Activated CD4-positive, alpha-beta memory T cell treated with anti-CD3 and anti-CD28 coated beads for 36 hours (primary cell): ENCODE measurements around the gene OTUD6A. TPM values are rescaled to one million over a fixed set of nuclear protein-coding genes. Genes with fewer than 3 reads are reported as not detected.

Experiments used
- CTCF ChIA-PET: fragments of 350-600 bp; sonication (Branson Sonifier 250); formaldehyde crosslinking; loops from one replicate; lab custom pipeline; 2021; ENCODE audit warnings: antibody characterized with exemption, inconsistent platforms; lab: Charles Lee
- POLR2A ChIA-PET: fragments of 350-600 bp; sonication (Branson Sonifier 250); formaldehyde crosslinking; loops from one replicate; lab custom pipeline; 2021; ENCODE audit warnings: antibody characterized with exemption; lab: Charles Lee
- DNase-seq: peaks from one replicate; pipeline ENCODE4 v3.0.0-alpha.2; 2020
- H3K27ac Mint-ChIP-seq: one replicate; pipeline ENCODE4 v1.8.0; 2021; ENCODE audit warnings: mixed read lengths
- H3K27me3 Mint-ChIP-seq: one replicate; pipeline ENCODE4 v1.8.0; 2021; ENCODE audit warnings: mixed read lengths
- H3K36me3 Mint-ChIP-seq: one replicate; pipeline ENCODE4 v1.8.0; 2021; ENCODE audit warnings: mixed read lengths
- H3K4me1 Mint-ChIP-seq: one replicate; pipeline ENCODE4 v1.8.0; 2021; ENCODE audit warnings: low read depth, mixed read lengths
- H3K4me3 Mint-ChIP-seq: one replicate; pipeline ENCODE4 v1.8.0; 2021; ENCODE audit warnings: mild to moderate bottlenecking, mixed read lengths
- H3K9me3 Mint-ChIP-seq: one replicate; pipeline ENCODE4 v1.8.0; 2021; ENCODE audit warnings: mixed read lengths
- intact Hi-C: fragments of 100-400 bp; cut with micrococcal nuclease; formaldehyde crosslinking; loops from one replicate; pipeline ENCODE4 v1.15.1; 2023
- total RNA-seq, 2 experiments: library from RNA; stranded (reverse); gene quantifications; one replicate each; pipeline ENCODE4 v1.2.3, GENCODE V29; 2021

The OTUD6A gene, protein sequence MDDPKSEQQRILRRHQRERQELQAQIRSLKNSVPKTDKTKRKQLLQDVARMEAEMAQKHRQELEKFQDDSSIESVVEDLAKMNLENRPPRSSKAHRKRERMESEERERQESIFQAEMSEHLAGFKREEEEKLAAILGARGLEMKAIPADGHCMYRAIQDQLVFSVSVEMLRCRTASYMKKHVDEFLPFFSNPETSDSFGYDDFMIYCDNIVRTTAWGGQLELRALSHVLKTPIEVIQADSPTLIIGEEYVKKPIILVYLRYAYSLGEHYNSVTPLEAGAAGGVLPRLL
- not detected for total RNA-seq

DNA sequence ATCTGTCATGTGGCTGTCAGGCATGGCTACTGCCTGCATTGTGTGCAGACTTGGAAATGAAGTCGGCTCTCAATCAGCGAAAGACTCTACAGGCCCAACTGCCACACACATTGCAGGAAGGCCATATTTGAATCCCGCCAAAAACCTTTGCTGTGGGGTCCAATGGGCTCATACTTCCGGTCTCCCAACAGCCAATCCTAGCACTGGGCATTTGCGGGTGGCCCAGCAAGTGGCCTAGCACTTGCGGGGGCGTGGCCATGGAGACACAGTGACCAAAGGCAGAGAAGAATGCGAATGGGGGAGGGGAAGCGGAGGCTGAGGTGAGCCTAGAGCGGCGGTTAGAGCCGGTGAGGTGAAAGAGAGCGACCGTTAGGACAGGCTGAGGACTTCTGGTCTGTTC lies at the start of gene OTUD6A:
OTUD6A (plus strand) TSS at position 382 of the 400 bp plus-strand sequence. CDS start 68 bp downstream, outside the sequence.
- no peak within 1 kb of the TSS for H3K4me3 Mint-ChIP-seq

DNA sequence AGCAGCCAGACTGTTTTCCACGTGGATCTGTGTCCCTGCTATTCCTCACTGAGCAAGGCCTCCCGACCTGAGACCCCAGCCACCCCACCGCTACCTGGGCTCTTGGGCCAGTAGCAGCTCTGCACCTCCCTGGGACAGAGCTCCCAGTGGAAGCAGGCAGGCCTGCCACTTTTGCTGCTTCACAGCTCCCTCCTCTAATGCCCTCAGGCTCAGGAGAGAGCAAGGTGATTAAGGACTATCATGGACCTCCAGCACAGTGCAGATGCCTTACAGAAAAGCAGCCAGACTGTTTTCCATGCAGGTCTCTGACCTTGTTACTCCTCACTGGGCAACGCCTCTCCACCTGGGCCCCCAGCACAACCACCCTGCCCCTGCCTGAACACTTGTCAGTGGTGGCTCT lies 49.5 kb upstream of the OTUD6A start:
- POLR2A ChIA-PET: no interaction called here
- Mint-ChIP-seq H3K27ac (no peak overlapping the region), H3K36me3 (peaks cover 3% of the 10 kb centered on the region), H3K9me3 (no peaks in the 10 kb centered on the region), H3K27me3 (no peaks in the 10 kb centered on the region), H3K4me1 (peaks cover 24% of the 10 kb centered on the region), H3K4me3 (no peak overlapping the region)
- no peak for DNase-seq
- CTCF ChIA-PET: interaction anchor here (1.7 kb wide), 1 partner anchor 510 kb away, joined by 4 read pairs; no protein-coding TSS in a partner anchor
- intact Hi-C loops: no loop called here

More for the DNA sequence above, at the start of gene OTUD6A:
- ChIA-PET POLR2A (no interaction called here), CTCF (no interaction called here)
- no peaks in the 10 kb centered on the region for H3K27me3 Mint-ChIP-seq
- no peaks in the 10 kb centered on the region for H3K36me3 Mint-ChIP-seq
- intact Hi-C loops: no loop called here
- no peaks in the 10 kb centered on the region for H3K9me3 Mint-ChIP-seq
- no peak for DNase-seq
- H3K4me1 Mint-ChIP-seq: no peaks in the 10 kb centered on the region
- no peak within 1 kb of the TSS for H3K27ac Mint-ChIP-seq

DNA sequence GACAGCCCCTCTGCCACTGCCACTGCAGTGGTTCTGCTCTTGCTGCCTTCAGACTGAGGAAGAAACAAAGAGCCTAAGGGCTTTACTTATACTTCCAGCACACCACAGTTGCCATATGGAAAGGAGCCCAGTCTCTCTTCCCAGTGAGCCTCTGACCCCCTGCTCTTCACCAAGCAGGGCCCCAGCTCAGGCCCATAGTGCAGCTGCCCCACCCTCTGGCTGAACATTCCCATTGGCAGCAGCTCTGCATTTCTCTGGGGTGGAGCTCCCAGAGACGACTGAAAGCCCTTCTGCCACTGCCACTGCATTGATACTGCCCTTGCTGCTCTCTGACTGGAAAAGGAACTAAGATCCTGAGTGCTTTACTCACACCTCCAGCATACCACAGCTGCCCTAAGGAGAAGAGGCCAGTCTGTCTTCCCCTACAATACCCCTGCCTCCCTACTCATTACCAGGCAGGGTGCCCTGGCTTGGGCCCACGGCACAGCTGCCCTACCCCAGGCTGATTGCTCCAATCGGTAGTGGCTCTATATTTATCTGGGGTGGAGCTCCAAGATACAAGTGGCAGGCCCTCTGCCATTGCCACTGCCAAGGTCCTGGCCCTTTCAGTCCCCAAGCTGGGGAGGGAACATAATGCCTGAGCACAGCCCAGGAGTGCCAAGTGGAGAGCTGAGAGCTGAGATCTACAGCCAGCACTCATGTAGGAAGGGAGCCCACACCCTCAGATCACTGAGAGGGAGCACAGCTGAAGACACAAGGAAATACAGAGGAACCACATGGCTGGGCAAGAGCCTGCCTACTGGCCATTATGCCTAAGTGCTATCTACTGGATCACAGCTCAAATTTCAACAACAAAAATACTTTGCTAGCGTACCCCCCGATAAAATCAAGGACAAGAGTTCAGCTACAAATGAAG lies 48.5 kb upstream of the OTUD6A start:
- CTCF ChIA-PET: no interaction called here
- Mint-ChIP-seq H3K36me3 (peaks cover 3% of the 10 kb centered on the region), H3K27me3 (no peaks in the 10 kb centered on the region), H3K4me1 (peaks cover 24% of the 10 kb centered on the region), H3K4me3 (no peak overlapping the region), H3K27ac (no peak overlapping the region), H3K9me3 (no peaks in the 10 kb centered on the region)
- intact Hi-C loops: no loop called here
- DNase-seq: no peak
- POLR2A ChIA-PET: no interaction called here

DNA sequence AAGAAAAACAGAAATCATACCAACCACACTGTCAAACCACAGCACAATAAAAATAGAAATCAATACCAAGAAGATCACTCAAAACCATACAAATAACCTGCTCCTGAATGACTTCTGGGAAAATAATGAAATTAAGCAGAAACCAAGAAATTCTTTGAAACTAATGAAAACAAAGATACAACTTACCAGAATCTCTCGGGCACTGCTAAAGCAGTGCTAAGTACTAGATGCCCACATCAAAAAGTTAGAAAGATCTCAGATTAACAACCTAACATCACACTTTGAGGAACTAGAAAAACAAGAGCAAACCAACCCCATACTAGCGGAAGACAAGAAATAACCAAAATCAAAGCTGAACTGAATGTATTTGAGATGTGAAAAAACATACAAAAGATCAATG lies 45.7 kb upstream of the OTUD6A start:
- intact Hi-C loops: no loop called here
- Mint-ChIP-seq H3K9me3 (no peaks in the 10 kb centered on the region), H3K4me3 (no peak overlapping the region), H3K36me3 (peaks cover 3% of the 10 kb centered on the region), H3K27ac (peak overlapping the region; percentile 54), H3K4me1 (peaks cover 24% of the 10 kb centered on the region), H3K27me3 (no peaks in the 10 kb centered on the region)
- POLR2A ChIA-PET: no interaction called here
- CTCF ChIA-PET: interaction anchor here (0.7 to 2.0 kb wide), 2 partner anchors 14 to 1322 kb away, joined by 3 to 6 read pairs; no protein-coding TSS in a partner anchor
- no peak for DNase-seq

DNA sequence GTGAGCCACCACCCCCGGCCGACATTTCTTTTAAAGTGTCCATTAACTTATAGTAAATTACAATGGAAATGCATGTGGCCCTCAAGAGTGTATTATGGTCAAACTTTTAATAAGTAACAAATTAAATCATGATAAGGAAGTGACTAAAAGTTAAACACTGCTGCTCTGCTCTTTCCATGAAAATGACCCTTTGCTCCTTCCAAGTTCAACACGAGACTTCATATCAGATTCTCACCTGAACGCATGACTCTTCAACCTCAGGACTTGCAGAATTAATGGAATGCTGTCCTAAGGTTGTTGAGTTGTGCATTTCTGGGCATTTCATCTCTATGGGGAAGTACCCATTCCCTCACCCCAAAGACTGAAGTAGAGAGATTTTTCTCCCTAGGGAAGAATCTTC lies 39.6 kb upstream of the OTUD6A start:
- no peaks in the 10 kb centered on the region for H3K27me3 Mint-ChIP-seq
- peaks cover 20% of the 10 kb centered on the region for H3K4me1 Mint-ChIP-seq
- intact Hi-C loops: no loop called here
- H3K36me3 Mint-ChIP-seq: no peaks in the 10 kb centered on the region
- CTCF ChIA-PET: no interaction called here
- no peak for DNase-seq
- H3K9me3 Mint-ChIP-seq: no peaks in the 10 kb centered on the region
- no peak overlapping the region for H3K27ac Mint-ChIP-seq
- POLR2A ChIA-PET: no interaction called here
- no peak overlapping the region for H3K4me3 Mint-ChIP-seq

DNA sequence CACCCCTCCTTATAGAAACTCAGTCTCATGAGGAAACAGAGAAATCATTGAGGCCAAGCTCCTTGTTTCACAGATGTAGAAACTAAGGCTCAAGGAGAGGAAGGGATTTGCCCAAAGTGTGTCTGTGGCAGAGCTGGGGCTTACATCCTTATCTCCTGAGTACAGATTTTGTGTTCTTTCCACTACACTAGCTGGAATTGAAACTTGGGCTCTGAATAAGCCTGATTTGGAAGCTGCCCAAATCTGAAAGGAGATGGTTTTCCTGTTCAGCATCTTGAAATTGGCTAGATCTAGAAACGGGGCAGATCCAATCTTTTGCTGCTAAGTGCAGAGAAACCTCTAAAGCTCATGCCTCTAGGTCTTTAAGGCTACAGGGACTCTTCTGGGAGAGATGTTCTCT lies 36.8 kb upstream of the OTUD6A start:
- intact Hi-C loops: loop anchor here (5.0 kb wide), 1 partner anchor 408 kb away; the partner anchor contains the start of gene EDA
- Mint-ChIP-seq H3K9me3 (no peaks in the 10 kb centered on the region), H3K4me1 (peaks cover 24% of the 10 kb centered on the region), H3K27me3 (no peaks in the 10 kb centered on the region), H3K4me3 (no peak overlapping the region), H3K36me3 (no peaks in the 10 kb centered on the region), H3K27ac (no peak overlapping the region)
- ChIA-PET POLR2A (no interaction called here), CTCF (interaction anchor here (0.7 kb wide), 1 partner anchor 219 kb away, joined by 3 read pairs; no protein-coding TSS in a partner anchor)
- no peak for DNase-seq

DNA sequence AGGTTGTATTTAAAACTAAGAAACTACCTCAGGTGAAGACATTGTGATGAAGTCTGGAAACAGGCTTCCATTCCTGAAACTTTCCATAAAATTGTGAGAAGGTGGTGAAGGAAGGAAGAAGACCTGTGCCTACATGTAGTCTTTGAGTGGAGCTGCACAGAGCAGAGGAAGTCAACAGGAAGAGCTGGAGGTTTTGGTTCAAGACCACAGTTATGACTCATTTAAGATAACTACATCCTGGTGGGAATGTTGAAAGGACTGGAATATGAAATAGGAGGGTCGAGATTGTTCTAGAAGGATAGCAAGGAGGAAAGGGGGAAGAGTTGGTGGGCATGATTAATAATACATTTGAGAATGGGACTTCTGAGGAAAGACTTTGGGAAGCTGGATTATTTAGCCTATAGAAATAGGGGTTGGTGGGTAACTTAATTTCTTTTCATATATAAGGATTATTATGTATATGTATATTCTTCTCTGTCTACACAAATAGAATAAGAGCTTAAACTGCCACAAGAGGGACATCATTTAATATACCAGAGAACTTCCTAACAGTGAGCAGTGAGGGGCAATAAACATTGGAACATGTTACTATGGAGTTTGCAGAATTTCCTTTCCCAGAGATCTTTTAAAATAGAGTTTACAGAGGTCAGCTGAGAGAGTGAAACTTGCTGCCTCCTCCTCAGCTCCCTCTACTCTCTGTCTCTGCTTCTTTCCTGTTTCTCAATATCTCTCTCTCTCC lies 36.0 kb upstream of the OTUD6A start:
- Mint-ChIP-seq H3K4me3 (no peak overlapping the region), H3K36me3 (no peaks in the 10 kb centered on the region), H3K4me1 (peaks cover 24% of the 10 kb centered on the region), H3K27ac (no peak overlapping the region), H3K9me3 (no peaks in the 10 kb centered on the region), H3K27me3 (no peaks in the 10 kb centered on the region)
- intact Hi-C loops: loop anchor here (5.0 kb wide), 1 partner anchor 409 kb away; the partner anchor contains the start of gene EDA
- no peak for DNase-seq
- POLR2A ChIA-PET: no interaction called here
- CTCF ChIA-PET: interaction anchor here (1.1 kb wide), 1 partner anchor 408 kb away, joined by 3 read pairs; no protein-coding TSS in a partner anchor

DNA sequence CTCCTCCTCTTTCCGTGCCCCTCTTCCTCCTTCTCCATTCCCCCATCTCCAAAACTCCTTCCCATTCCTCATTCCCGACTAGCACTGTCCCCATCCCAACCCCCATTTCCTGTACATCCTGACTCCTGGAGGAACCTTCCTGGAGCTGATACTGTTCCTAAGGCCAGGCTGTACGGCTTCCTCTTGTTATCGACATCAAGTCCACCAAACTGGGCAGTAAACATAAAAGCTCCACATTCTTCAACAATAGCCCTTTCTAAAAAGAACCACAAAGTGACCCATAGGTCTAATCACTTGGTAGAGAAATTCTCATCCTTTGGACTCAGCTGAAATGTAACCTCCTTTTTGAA lies 35.4 kb upstream of the OTUD6A start:
- Mint-ChIP-seq H3K9me3 (no peaks in the 10 kb centered on the region), H3K27ac (no peak overlapping the region), H3K4me1 (peaks cover 24% of the 10 kb centered on the region), H3K4me3 (no peak overlapping the region), H3K27me3 (no peaks in the 10 kb centered on the region), H3K36me3 (no peaks in the 10 kb centered on the region)
- CTCF ChIA-PET: interaction anchor here (1.1 kb wide), 1 partner anchor 408 kb away, joined by 3 read pairs; no protein-coding TSS in a partner anchor
- intact Hi-C loops: loop anchor here (5.0 kb wide), 1 partner anchor 410 kb away; the partner anchor contains the start of gene EDA
- no peak for DNase-seq
- POLR2A ChIA-PET: no interaction called here

DNA sequence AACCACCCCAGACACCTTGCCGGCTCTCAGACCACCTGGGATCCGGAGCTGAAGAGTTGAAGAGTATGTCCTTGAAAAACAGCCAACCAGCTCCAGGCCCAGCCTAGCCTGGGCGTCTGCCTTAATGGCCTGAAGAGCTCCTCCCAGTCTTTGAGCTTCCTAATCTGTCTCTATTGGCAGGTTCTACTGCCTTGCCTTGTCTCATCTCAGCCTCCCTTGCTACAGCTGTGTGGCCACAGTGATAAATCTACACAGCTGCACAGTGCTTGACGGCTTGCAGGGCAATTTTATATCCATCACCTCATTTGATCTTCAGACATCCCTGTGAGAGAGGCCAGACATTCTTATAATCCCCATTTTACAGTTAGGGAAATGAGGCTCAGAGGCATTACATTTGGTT lies 32.4 kb upstream of the OTUD6A start:
- intact Hi-C loops: loop anchor here (1.0 to 5.0 kb wide), 2 partner anchors 413 to 492 kb away; partner anchors contain the start of gene EDA
- H3K9me3 Mint-ChIP-seq: no peaks in the 10 kb centered on the region
- H3K27ac Mint-ChIP-seq: no peak overlapping the region
- DNase-seq: no peak
- peaks cover 24% of the 10 kb centered on the region for H3K4me1 Mint-ChIP-seq
- ChIA-PET POLR2A (interaction anchor here (1.0 kb wide), 1 partner anchor 491 kb away, joined by 3 read pairs; no protein-coding TSS in a partner anchor), CTCF (interaction anchor here (0.5 to 3.0 kb wide), 16 partner anchors 10 to 534 kb away, joined by 3 to 25 read pairs (median 3); no protein-coding TSS in a partner anchor)
- H3K27me3 Mint-ChIP-seq: no peaks in the 10 kb centered on the region
- no peak overlapping the region for H3K4me3 Mint-ChIP-seq
- no peaks in the 10 kb centered on the region for H3K36me3 Mint-ChIP-seq

DNA sequence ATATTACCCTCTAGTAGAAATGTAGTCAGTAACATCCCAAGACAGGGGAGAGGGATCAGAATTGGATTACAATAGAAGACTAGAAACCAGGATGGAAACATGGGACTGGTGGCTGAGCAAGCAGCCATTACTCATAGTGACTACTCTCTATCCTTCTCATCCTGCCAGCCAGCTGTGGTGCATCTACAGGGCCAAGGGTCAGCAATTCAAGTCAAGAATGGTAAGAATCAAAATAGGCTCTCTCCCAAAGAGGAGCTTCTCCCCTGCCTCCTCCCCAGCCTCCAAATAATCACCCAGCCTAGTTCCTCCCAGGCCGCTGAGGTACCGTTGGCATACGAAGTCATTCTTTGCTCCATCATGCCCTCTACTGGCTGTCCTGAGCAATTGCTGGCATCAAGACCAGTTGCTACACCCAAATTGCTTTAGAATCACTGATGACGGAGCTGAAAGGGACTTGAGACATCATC lies 31.9 kb upstream of the OTUD6A start:
- Mint-ChIP-seq H3K9me3 (no peaks in the 10 kb centered on the region), H3K36me3 (no peaks in the 10 kb centered on the region), H3K27ac (no peak overlapping the region), H3K4me3 (no peak overlapping the region), H3K27me3 (no peaks in the 10 kb centered on the region), H3K4me1 (peaks cover 23% of the 10 kb centered on the region)
- ChIA-PET POLR2A (no interaction called here), CTCF (interaction anchor here (0.5 to 3.0 kb wide), 21 partner anchors 9 to 495 kb away, joined by 3 to 25 read pairs (median 3); no protein-coding TSS in a partner anchor)
- DNase-seq: peak; percentile 51
- intact Hi-C loops: loop anchor here (1.0 kb wide), 1 partner anchor 492 kb away; no protein-coding TSS in a partner anchor

DNA sequence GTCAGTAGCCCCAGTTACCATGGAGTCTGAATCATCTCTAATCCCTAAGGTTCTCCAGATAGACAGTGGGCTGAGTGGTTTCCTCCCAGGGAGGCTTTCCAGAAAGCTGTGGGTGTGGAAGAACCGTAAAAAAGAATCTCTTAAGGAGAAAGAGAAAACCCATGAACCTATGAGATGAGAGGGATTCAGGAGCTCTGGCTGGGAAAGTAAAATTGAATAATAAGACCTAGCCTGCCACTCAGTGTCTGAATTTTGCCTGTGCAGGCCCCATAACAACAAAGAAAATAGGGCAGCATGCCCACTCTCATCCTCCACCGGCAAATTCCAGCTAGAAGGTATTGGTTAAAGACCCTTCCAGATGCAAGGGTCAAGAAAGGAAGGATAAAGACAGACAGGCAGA lies 29.5 kb upstream of the OTUD6A start:
- Mint-ChIP-seq H3K4me1 (peaks cover 5% of the 10 kb centered on the region), H3K36me3 (no peaks in the 10 kb centered on the region), H3K27me3 (no peaks in the 10 kb centered on the region), H3K27ac (no peak overlapping the region), H3K4me3 (no peak overlapping the region), H3K9me3 (no peaks in the 10 kb centered on the region)
- ChIA-PET POLR2A (no interaction called here), CTCF (interaction anchor here (0.5 to 1.7 kb wide), 5 partner anchors 8 to 540 kb away, joined by 3 to 5 read pairs (median 4); no protein-coding TSS in a partner anchor)
- intact Hi-C loops: loop anchor here (2.0 kb wide), 1 partner anchor 64 kb away; no protein-coding TSS in a partner anchor
- no peak for DNase-seq
